ENCODE measurements around the gene TDRD6.
A peak's percentile ranks its signal among the peaks of the same experiment; 100 is the strongest.

Gene TDRD6

DNA sequence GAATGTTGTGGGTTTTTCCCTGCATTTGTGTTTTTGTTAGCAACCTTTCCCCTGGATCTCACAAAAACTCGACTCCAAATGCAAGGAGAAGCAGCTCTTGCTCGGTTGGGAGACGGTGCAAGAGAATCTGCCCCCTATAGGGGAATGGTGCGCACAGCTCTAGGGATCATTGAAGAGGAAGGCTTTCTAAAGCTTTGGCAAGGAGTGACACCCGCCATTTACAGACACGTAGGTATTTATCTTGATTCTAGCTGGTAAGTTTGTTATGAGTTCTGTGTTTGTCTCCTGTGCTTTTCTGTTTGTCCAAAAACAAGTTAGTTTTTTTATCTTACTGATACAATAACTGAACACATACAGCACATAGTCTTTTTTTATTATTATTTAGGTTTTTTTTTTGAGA, 31.9 kb upstream of the TDRD6 start:
- H3K4me3 ChIP-seq (ENCODE audit: low read depth, low read length), result no peak overlapping the region
- in situ Hi-C loops (cut with HindIII; ENCODE audit: low sequenced_read_pairs), result no loop called here
- no peak for DNase-seq (ENCODE audit: low read depth)
- TF ChIP-seq, protein P1, sequence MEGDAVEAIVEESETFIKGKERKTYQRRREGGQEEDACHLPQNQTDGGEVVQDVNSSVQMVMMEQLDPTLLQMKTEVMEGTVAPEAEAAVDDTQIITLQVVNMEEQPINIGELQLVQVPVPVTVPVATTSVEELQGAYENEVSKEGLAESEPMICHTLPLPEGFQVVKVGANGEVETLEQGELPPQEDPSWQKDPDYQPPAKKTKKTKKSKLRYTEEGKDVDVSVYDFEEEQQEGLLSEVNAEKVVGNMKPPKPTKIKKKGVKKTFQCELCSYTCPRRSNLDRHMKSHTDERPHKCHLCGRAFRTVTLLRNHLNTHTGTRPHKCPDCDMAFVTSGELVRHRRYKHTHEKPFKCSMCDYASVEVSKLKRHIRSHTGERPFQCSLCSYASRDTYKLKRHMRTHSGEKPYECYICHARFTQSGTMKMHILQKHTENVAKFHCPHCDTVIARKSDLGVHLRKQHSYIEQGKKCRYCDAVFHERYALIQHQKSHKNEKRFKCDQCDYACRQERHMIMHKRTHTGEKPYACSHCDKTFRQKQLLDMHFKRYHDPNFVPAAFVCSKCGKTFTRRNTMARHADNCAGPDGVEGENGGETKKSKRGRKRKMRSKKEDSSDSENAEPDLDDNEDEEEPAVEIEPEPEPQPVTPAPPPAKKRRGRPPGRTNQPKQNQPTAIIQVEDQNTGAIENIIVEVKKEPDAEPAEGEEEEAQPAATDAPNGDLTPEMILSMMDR (IDR thresholded peaks at IDR 0.05; ENCODE audit: low read depth, low read length, missing control alignments), result peak; percentile 45

GRCh38 chr6:46657642-46658041, 30.0 kb upstream of the TDRD6 start:
- no peak for DNase-seq (ENCODE audit: low read depth)
- H3K4me3 ChIP-seq (ENCODE audit: low read depth, low read length), result no peak overlapping the region
- TF ChIP-seq, protein P1 (IDR thresholded peaks at IDR 0.05; ENCODE audit: low read depth, low read length, missing control alignments), result no peak
- in situ Hi-C loops (cut with HindIII; ENCODE audit: low sequenced_read_pairs), result no loop called here

DNA sequence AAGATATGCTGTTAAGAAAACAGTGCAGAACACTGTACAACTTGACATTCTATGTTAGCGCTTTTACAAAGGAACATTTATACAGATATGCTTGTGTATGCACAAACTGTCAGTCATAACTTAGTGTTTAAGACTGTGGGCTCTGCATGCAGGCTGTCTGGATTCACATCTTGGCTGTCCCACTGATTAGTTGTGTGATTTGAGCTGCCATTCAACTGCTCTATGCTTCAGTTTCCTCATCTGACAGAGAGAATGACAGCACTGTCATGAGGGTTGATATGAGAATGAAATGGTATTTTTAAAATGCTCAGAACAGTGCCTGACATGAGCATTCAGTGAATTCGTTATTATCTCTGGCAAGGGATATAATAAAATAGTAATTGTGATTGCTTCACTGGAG, 26.2 kb upstream of the TDRD6 start:
- TF ChIP-seq, protein P1 (IDR thresholded peaks at IDR 0.05; ENCODE audit: low read depth, low read length, missing control alignments), result no peak
- in situ Hi-C loops (cut with HindIII; ENCODE audit: low sequenced_read_pairs), result no loop called here
- no peak for DNase-seq (ENCODE audit: low read depth)
- H3K4me3 ChIP-seq (ENCODE audit: low read depth, low read length), result no peak overlapping the region

GRCh38 chr6:46667377-46667776, 20.3 kb upstream of the TDRD6 start:
- no peak overlapping the region for H3K4me3 ChIP-seq (ENCODE audit: low read depth, low read length)
- in situ Hi-C loops (cut with HindIII; ENCODE audit: low sequenced_read_pairs), result no loop called here
- TF ChIP-seq, protein P1 (IDR thresholded peaks at IDR 0.05; ENCODE audit: low read depth, low read length, missing control alignments), result no peak
- DNase-seq (ENCODE audit: low read depth), result no peak

GRCh38 chr6:46674410-46674809, 13.3 kb upstream of the TDRD6 start:
- TF ChIP-seq, protein P1 (IDR thresholded peaks at IDR 0.05; ENCODE audit: low read depth, low read length, missing control alignments), result no peak
- in situ Hi-C loops (cut with HindIII; ENCODE audit: low sequenced_read_pairs), result loop anchor here (5.0 kb wide), 1 partner anchor 33 kb away; no protein-coding TSS in a partner anchor
- DNase-seq (ENCODE audit: low read depth), result no peak

GRCh38 chr6:46676604-46677313, 10.9 kb upstream of the TDRD6 start:
- DNase-seq (ENCODE audit: low read depth), result no peak
- TF ChIP-seq, protein P1 (IDR thresholded peaks at IDR 0.05; ENCODE audit: low read depth, low read length, missing control alignments), result no peak
- in situ Hi-C loops (cut with HindIII; ENCODE audit: low sequenced_read_pairs), result no loop called here
- no peak overlapping the region for H3K4me3 ChIP-seq (ENCODE audit: low read depth, low read length)

More at GRCh38 chr6:46674410-46674809, 13.3 kb upstream of the TDRD6 start:
- H3K4me3 ChIP-seq (ENCODE audit: low read depth, low read length), result no peak overlapping the region

Measured in astrocyte of the cerebellum (primary cell).